Measurements from ENCODE around the gene TASOR.
"Not testable (repeated sequence)": the region's sequence is repeated elsewhere in the genome, so short reads cannot be mapped to it uniquely, and the experiment has no call there.

The TASOR gene

DNA sequence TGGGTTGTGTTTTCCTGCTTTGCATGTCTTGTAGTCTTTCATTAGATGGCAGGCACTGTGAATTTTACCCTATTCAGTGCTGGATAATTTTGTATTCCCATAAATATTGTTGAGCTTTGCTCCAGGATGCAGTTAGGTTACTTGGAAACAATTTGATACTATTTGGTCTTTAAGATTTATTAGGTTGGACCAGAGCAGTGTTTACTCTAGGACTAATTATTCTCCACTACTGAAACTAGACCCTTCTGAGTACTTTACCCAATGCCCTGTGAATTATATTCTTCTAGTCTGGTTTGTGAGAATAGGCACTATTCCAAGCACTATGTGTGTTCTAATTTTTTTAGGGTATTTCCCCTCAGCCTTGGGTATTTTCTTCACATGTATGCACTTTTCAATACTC lies 37.8 kb upstream of the TASOR start:
- no peak overlapping the region for H2AK5ac ChIP-seq (ENCODE audit: low read length, severe bottlenecking)

DNA sequence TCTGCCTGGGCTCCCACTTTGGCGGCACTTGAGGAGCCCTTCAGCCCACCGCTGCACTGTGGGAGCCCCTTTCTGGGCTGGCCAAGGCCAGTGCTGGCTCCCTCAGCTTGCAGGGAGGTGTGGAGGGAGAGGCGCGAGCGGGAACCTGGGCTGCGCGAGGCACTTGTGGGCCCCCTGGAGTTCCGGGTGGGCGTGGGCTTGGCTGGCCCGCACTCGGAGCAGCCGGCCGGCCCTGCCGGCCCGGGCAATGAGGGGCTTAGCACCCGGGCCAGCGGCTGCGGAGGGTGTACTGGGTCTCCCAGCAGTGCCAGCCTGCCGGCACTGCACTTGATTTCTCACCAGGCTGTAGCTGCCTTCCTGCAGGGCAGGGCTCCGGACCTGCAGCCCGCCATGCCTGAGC lies 35.7 kb upstream of the TASOR start:
- not testable (repeated sequence) for H3K79me1 ChIP-seq (replicated peaks; ENCODE audit: low read length, poor library complexity, severe bottlenecking); H4K8ac ChIP-seq (ENCODE audit: low read length); H3K27me3 ChIP-seq (ENCODE audit: control insufficient read depth in 1 of 2, insufficient read depth in 1 of 2, low read length in 2 of 2); H3K4me2 ChIP-seq (ENCODE audit: low read length, poor library complexity, severe bottlenecking); H3K4ac ChIP-seq (ENCODE audit: low read depth in 1 of 2, low read length in 2 of 2); H2AFZ ChIP-seq (ENCODE audit: low read depth, low read length); H2BK15ac ChIP-seq (ENCODE audit: low read depth, poor library complexity, severe bottlenecking); H3K27ac ChIP-seq (ENCODE audit: low read length, poor library complexity, severe bottlenecking); H2BK120ac ChIP-seq (ENCODE audit: low read depth, low read length); H3K9me3 ChIP-seq (ENCODE audit: control insufficient read depth, low read length); H2AK5ac ChIP-seq (ENCODE audit: low read length, severe bottlenecking); H2BK12ac ChIP-seq (ENCODE audit: low read length in 2 of 2); H3K14ac ChIP-seq (ENCODE audit: low read length in 2 of 2); H3K9ac ChIP-seq (ENCODE audit: low read length); H3K4me3 ChIP-seq (ENCODE audit: insufficient read depth in 1 of 2, low read depth in 1 of 2, low read length in 2 of 2); DNase-seq; H3K4me1 ChIP-seq (ENCODE audit: control insufficient read depth, insufficient read depth, low read depth, low read length); H4K91ac ChIP-seq (ENCODE audit: low read length); H3K18ac ChIP-seq (ENCODE audit: low read depth in 1 of 2, low read length in 2 of 2); H3K23ac ChIP-seq (ENCODE audit: low read length in 2 of 2); H2BK5ac ChIP-seq (ENCODE audit: low read depth, low read length, poor library complexity, severe bottlenecking)
- peaks cover 0 to 20% of the 10 kb centered on the region in 2 experiments for H3K36me3 ChIP-seq (ENCODE audit: control insufficient read depth in 1 of 2, insufficient read depth in 2 of 2, low read depth in 1 of 2, low read length in 2 of 2)
- WGBS = 95% methylated on average over 21 of the region's 21 CpGs

More for the DNA sequence above, 37.8 kb upstream of the TASOR start:
- Histone ChIP-seq H2BK15ac (ENCODE audit: low read depth, poor library complexity, severe bottlenecking) (no peak overlapping the region), H3K36me3 (ENCODE audit: control insufficient read depth in 1 of 2, insufficient read depth in 2 of 2, low read depth in 1 of 2, low read length in 2 of 2) (peaks cover 0 to 34% of the 10 kb centered on the region in 2 experiments), H3K27ac (ENCODE audit: low read length, poor library complexity, severe bottlenecking) (no peak overlapping the region), H3K4me2 (ENCODE audit: low read length, poor library complexity, severe bottlenecking) (no peak overlapping the region), H3K27me3 (ENCODE audit: control insufficient read depth in 1 of 2, insufficient read depth in 1 of 2, low read length in 2 of 2) (no peaks in the 10 kb centered on the region), H2BK120ac (ENCODE audit: low read depth, low read length) (no peak overlapping the region), H2BK12ac (ENCODE audit: low read length in 2 of 2) (no peak overlapping the region), H4K8ac (ENCODE audit: low read length) (no peak overlapping the region), H3K9me3 (ENCODE audit: control insufficient read depth, low read length) (no peaks in the 10 kb centered on the region), H3K9ac (ENCODE audit: low read length) (no peak overlapping the region), H3K4me3 (ENCODE audit: insufficient read depth in 1 of 2, low read depth in 1 of 2, low read length in 2 of 2) (no peak overlapping the region), H3K4me1 (ENCODE audit: control insufficient read depth, insufficient read depth, low read depth, low read length) (no peaks in the 10 kb centered on the region), H3K18ac (ENCODE audit: low read depth in 1 of 2, low read length in 2 of 2) (no peak overlapping the region), H3K23ac (ENCODE audit: low read length in 2 of 2) (no peak overlapping the region), H2AFZ (ENCODE audit: low read depth, low read length) (no peak overlapping the region), H3K4ac (ENCODE audit: low read depth in 1 of 2, low read length in 2 of 2) (no peak overlapping the region), H3K79me1 (replicated peaks; ENCODE audit: low read length, poor library complexity, severe bottlenecking) (no peaks in the 10 kb centered on the region), H2BK5ac (ENCODE audit: low read depth, low read length, poor library complexity, severe bottlenecking) (no peak overlapping the region), H3K14ac (ENCODE audit: low read length in 2 of 2) (no peak overlapping the region), H4K91ac (ENCODE audit: low read length) (no peak overlapping the region)
- DNase-seq = no peak

DNA sequence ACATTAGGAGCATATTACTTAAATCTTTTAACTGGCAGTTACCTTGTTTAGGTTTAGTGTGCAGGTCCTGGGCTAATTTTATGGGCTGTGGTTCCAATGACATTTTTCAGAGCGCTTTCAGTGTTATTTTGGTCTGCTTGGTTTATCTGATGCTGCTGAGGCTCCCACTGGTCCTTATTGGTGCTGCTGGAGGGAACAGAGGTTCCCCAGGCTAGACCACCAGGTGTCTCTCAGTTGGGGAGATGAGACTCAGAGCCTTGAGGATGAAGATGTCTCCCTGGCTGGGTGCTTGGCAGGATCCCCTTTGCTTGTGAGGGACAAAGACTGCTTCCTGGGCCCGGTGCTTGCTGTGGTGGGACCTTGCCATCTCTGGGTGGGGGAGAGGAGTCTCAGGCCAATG lies 28.3 kb upstream of the TASOR start:
- Histone ChIP-seq H2BK5ac (ENCODE audit: low read depth, low read length, poor library complexity, severe bottlenecking) (no peak overlapping the region), H2BK15ac (ENCODE audit: low read depth, poor library complexity, severe bottlenecking) (no peak overlapping the region), H2BK120ac (ENCODE audit: low read depth, low read length) (no peak overlapping the region), H3K23ac (ENCODE audit: low read length in 2 of 2) (no peak overlapping the region), H3K79me1 (replicated peaks; ENCODE audit: low read length, poor library complexity, severe bottlenecking) (no peaks in the 10 kb centered on the region), H4K91ac (ENCODE audit: low read length) (no peak overlapping the region), H3K9ac (ENCODE audit: low read length) (no peak overlapping the region), H2AFZ (ENCODE audit: low read depth, low read length) (no peak overlapping the region), H3K18ac (ENCODE audit: low read depth in 1 of 2, low read length in 2 of 2) (no peak overlapping the region), H4K8ac (ENCODE audit: low read length) (no peak overlapping the region), H3K9me3 (ENCODE audit: control insufficient read depth, low read length) (no peaks in the 10 kb centered on the region), H3K14ac (ENCODE audit: low read length in 2 of 2) (no peak overlapping the region), H2BK12ac (ENCODE audit: low read length in 2 of 2) (no peak overlapping the region), H3K4me2 (ENCODE audit: low read length, poor library complexity, severe bottlenecking) (no peak overlapping the region), H3K27ac (ENCODE audit: low read length, poor library complexity, severe bottlenecking) (no peak overlapping the region), H2AK5ac (ENCODE audit: low read length, severe bottlenecking) (no peak overlapping the region), H3K4ac (ENCODE audit: low read depth in 1 of 2, low read length in 2 of 2) (no peak overlapping the region), H3K27me3 (ENCODE audit: control insufficient read depth in 1 of 2, insufficient read depth in 1 of 2, low read length in 2 of 2) (no peaks in the 10 kb centered on the region), H3K4me1 (ENCODE audit: control insufficient read depth, insufficient read depth, low read depth, low read length) (no peaks in the 10 kb centered on the region), H3K36me3 (ENCODE audit: control insufficient read depth in 1 of 2, insufficient read depth in 2 of 2, low read depth in 1 of 2, low read length in 2 of 2) (no peaks in the 10 kb centered on the region), H3K4me3 (ENCODE audit: insufficient read depth in 1 of 2, low read depth in 1 of 2, low read length in 2 of 2) (no peak overlapping the region)
- 98% methylated on average over 2 of the region's 2 CpGs for whole genome bisulfite sequencing
- no peak for DNase-seq

DNA sequence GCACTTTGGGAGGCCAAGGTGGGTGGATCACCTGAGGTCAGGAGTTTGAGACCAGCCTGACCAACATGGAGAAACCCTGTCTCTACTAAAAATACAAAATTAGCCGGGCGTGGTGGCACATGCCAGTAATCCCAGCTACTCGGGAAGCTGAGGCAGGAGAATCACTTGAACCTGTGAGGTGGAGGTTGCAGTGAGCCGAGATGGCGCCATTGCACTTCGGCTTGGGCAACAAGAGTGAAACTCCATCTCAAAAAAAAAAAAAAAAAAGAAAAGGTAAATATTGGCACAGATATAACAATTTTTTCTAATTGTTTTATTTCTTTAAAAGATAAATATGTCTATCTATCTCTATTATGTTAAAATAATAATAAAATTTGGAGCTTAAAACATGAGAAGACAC lies 24.3 kb upstream of the TASOR start:
- H2BK120ac ChIP-seq (ENCODE audit: low read depth, low read length); H2BK15ac ChIP-seq (ENCODE audit: low read depth, poor library complexity, severe bottlenecking); H3K36me3 ChIP-seq (ENCODE audit: control insufficient read depth in 1 of 2, insufficient read depth in 2 of 2, low read depth in 1 of 2, low read length in 2 of 2); H3K4me2 ChIP-seq (ENCODE audit: low read length, poor library complexity, severe bottlenecking); H4K91ac ChIP-seq (ENCODE audit: low read length); H3K18ac ChIP-seq (ENCODE audit: low read depth in 1 of 2, low read length in 2 of 2); H2BK12ac ChIP-seq (ENCODE audit: low read length in 2 of 2); H2AK5ac ChIP-seq (ENCODE audit: low read length, severe bottlenecking); H3K27ac ChIP-seq (ENCODE audit: low read length, poor library complexity, severe bottlenecking); H4K8ac ChIP-seq (ENCODE audit: low read length); H3K79me1 ChIP-seq (replicated peaks; ENCODE audit: low read length, poor library complexity, severe bottlenecking); H3K9me3 ChIP-seq (ENCODE audit: control insufficient read depth, low read length); H2BK5ac ChIP-seq (ENCODE audit: low read depth, low read length, poor library complexity, severe bottlenecking); H3K14ac ChIP-seq (ENCODE audit: low read length in 2 of 2); H3K27me3 ChIP-seq (ENCODE audit: control insufficient read depth in 1 of 2, insufficient read depth in 1 of 2, low read length in 2 of 2); DNase-seq; H3K4me3 ChIP-seq (ENCODE audit: insufficient read depth in 1 of 2, low read depth in 1 of 2, low read length in 2 of 2); H2AFZ ChIP-seq (ENCODE audit: low read depth, low read length); H3K4me1 ChIP-seq (ENCODE audit: control insufficient read depth, insufficient read depth, low read depth, low read length); H3K23ac ChIP-seq (ENCODE audit: low read length in 2 of 2); H3K9ac ChIP-seq (ENCODE audit: low read length); H3K4ac ChIP-seq (ENCODE audit: low read depth in 1 of 2, low read length in 2 of 2): not testable (repeated sequence)
- no CpG with 5 or more reads among the region's 6 CpGs for WGBS
